ENCODE data around the gene CCDC170. TPM values are rescaled to one million over a fixed set of nuclear protein-coding genes. Genes with fewer than 3 reads are reported as not detected.

Gene CCDC170
- total and polyA plus RNA-seq, 2 experiments from 2014 or later, result 0.03 TPM; not detected in 1

GRCh38 chr6:151482290-151482689 is 11.5 kb upstream of the CCDC170 start:
- H3K27ac ChIP-seq, result no peak overlapping the region
- no peak overlapping the region for H3K4me3 ChIP-seq
- H3K9me3 ChIP-seq (ENCODE audit: low read depth), result no peaks in the 10 kb centered on the region
- H3K27me3 ChIP-seq, result no peaks in the 10 kb centered on the region
- H3K4me1 ChIP-seq (ENCODE audit: low read depth), result no peaks in the 10 kb centered on the region
- H3K36me3 ChIP-seq, result no peaks in the 10 kb centered on the region
- peak in 1 of 2 donors; percentile 58 for DNase-seq (ENCODE audit: low read depth in 1 of 2, low spot score in 1 of 2)
- TF ChIP-seq CTCF (IDR thresholded peaks at IDR 0.05; ENCODE audit: low read depth, low read length), result no peak

- Histone ChIP-seq H3K27me3 (no peaks in the 10 kb centered on the region), H3K9me3 (ENCODE audit: low read depth) (no peaks in the 10 kb centered on the region), H3K36me3 (no peaks in the 10 kb centered on the region), H3K4me3 (no peak overlapping the region), H3K27ac (no peak overlapping the region), H3K4me1 (ENCODE audit: low read depth) (no peaks in the 10 kb centered on the region)
- TF ChIP-seq CTCF (IDR thresholded peaks at IDR 0.05; ENCODE audit: low read depth, low read length), result no peak
- no peak for DNase-seq (ENCODE audit: low read depth in 1 of 2, low spot score in 1 of 2)
Observed at GRCh38 chr6:151483994-151484393, 9.8 kb upstream of the CCDC170 start.

GRCh38 chr6:151488226-151488625 is 5.6 kb upstream of the CCDC170 start:
- Histone ChIP-seq H3K27ac (no peak overlapping the region), H3K36me3 (no peaks in the 10 kb centered on the region), H3K27me3 (peaks cover 6% of the 10 kb centered on the region), H3K9me3 (ENCODE audit: low read depth) (no peaks in the 10 kb centered on the region), H3K4me3 (no peak overlapping the region), H3K4me1 (ENCODE audit: low read depth) (no peaks in the 10 kb centered on the region)
- no peak for DNase-seq (ENCODE audit: low read depth in 1 of 2, low spot score in 1 of 2)
- TF ChIP-seq CTCF (IDR thresholded peaks at IDR 0.05; ENCODE audit: low read depth, low read length), result no peak

GRCh38 chr6:151490996-151491395 is 2.8 kb upstream of the CCDC170 start:
- H3K4me3 ChIP-seq, result no peak overlapping the region
- H3K9me3 ChIP-seq (ENCODE audit: low read depth), result no peaks in the 10 kb centered on the region
- TF ChIP-seq CTCF (IDR thresholded peaks at IDR 0.05; ENCODE audit: low read depth, low read length), result no peak
- no peaks in the 10 kb centered on the region for H3K36me3 ChIP-seq
- H3K27me3 ChIP-seq, result peaks cover 33% of the 10 kb centered on the region
- H3K27ac ChIP-seq, result no peak overlapping the region
- peak in 1 of 2 donors; percentile 17 for DNase-seq (ENCODE audit: low read depth in 1 of 2, low spot score in 1 of 2)
- H3K4me1 ChIP-seq (ENCODE audit: low read depth), result no peaks in the 10 kb centered on the region

GRCh38 chr6:151493161-151493803 is 535 bp upstream of the CCDC170 start:
- H3K27ac ChIP-seq, result no peak overlapping the region
- H3K4me3 ChIP-seq, result peak overlapping the region; percentile 82
- no peaks in the 10 kb centered on the region for H3K4me1 ChIP-seq (ENCODE audit: low read depth)
- H3K9me3 ChIP-seq (ENCODE audit: low read depth), result no peaks in the 10 kb centered on the region
- DNase-seq (ENCODE audit: low read depth in 1 of 2, low spot score in 1 of 2), result no peak
- peaks cover 53% of the 10 kb centered on the region for H3K27me3 ChIP-seq
- no peaks in the 10 kb centered on the region for H3K36me3 ChIP-seq
- no peak for TF ChIP-seq CTCF (IDR thresholded peaks at IDR 0.05; ENCODE audit: low read depth, low read length)
